Measurements from ENCODE around the gene PPP1R1C.

Gene PPP1R1C

GRCh38 chr2:182064019-182064778 is 78.5 kb downstream of the PPP1R1C start:
- no peak for DNase-seq (ENCODE audit: low spot score)

DNA sequence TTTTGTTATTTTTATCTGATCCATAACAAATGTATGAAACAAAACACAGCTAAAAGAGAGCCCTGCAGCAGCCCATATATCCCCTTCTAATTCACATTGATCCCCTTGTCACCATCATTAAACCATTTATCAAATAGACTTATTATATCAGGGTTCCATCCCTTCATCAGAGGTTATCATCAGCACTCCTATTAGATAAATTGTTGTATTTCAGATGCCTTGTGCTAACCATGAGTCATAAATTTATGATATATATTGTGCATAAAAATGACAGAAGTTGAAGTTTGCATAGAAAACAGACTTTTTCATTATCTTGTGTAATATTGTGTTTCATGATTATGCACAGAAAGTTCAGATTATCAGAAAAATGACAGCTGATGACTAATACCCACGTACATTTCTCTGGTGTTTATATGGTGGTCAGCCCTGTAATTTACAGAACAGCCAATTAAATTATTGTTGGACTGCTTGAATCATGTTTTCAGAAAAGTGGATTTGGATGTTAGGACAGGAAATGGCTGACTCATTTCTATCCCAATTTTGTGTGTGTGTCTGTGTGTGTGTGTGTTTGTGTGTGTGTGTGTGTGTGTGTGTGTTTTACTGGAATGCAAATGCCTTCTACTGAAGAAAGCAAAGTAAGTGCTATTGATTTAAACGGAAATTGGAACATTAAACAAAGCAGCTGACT is 80.9 kb downstream of the PPP1R1C start:
- DNase-seq (ENCODE audit: low spot score): no peak

GRCh38 chr2:182067393-182067792 is 81.7 kb downstream of the PPP1R1C start:
- DNase-seq (ENCODE audit: low spot score): no peak

GRCh38 chr2:182068811-182069210 is 83.2 kb downstream of the PPP1R1C start:
- DNase-seq (ENCODE audit: low spot score): no peak

- DNase-seq (ENCODE audit: low spot score): no peak
These were observed 83.8 kb downstream of the PPP1R1C start for GRCh38 chr2:182069416-182069815.

DNA sequence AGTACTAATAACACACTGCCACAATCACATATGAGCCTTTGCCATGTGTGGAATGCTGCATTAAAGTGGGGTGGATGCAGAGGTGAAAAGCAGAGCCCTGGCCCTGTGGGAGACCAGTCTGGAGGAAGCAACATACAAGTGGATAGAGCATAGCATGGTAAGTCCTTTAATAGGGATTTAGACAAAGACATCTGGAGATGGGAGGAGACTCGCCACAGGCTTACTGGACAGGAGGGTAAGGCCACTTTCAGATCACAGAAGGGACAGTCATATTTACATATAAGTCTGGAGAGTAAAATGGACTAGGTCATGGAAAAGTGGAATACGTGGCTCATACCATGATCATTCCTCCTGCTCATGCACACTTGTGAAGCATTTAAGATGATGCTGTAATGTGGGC is 84.3 kb downstream of the PPP1R1C start:
- no peak for DNase-seq (ENCODE audit: low spot score)

DNA sequence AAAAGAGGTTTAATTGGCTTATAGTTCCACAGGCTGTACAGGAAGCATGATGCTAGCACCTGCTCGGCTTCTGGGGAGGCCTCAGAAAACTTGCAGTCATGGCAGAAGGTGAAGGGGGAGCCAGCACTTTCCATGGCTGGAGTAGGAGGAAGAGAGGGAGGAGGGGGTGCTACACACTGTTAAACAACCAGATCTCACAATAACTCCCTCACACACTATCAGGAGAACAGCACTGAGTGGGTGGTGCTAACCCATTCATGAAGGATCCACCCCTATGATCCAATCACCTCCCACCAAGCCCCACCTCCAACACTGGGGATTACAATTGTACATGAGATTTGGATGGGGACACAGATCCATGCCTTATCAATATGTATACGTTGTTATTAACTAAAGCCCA is 85.1 kb downstream of the PPP1R1C start:
- no peak for DNase-seq (ENCODE audit: low spot score)

DNA sequence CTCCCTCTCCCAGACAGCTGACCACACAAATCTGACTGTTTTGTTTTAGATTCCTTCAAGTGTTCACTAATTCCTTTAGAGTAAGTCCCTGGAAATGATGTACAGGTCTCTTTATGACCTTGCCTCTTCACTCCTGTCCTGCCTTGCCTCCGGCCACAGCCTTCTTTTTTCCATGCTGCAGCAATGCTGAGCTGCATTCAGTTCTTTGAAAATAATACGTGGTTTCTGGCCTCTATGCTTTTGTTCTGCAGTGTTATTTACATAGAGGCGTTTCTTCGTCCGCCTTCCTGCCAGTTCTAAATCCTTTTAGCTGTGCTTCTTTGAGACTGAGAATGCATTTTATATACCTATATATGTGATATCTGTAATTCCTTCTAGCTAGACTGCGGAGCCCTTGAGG is 87.2 kb downstream of the PPP1R1C start:
- DNase-seq (ENCODE audit: low spot score): no peak

- no peak for DNase-seq (ENCODE audit: low spot score)
These were observed 88.0 kb downstream of the PPP1R1C start for GRCh38 chr2:182073613-182074012.

- DNase-seq (ENCODE audit: low spot score): no peak
These were observed 91.4 kb downstream of the PPP1R1C start for GRCh38 chr2:182077023-182077422.

- peak; percentile 64 for DNase-seq (ENCODE audit: low spot score)
These were observed 91.9 kb downstream of the PPP1R1C start for GRCh38 chr2:182077448-182078142.

DNA sequence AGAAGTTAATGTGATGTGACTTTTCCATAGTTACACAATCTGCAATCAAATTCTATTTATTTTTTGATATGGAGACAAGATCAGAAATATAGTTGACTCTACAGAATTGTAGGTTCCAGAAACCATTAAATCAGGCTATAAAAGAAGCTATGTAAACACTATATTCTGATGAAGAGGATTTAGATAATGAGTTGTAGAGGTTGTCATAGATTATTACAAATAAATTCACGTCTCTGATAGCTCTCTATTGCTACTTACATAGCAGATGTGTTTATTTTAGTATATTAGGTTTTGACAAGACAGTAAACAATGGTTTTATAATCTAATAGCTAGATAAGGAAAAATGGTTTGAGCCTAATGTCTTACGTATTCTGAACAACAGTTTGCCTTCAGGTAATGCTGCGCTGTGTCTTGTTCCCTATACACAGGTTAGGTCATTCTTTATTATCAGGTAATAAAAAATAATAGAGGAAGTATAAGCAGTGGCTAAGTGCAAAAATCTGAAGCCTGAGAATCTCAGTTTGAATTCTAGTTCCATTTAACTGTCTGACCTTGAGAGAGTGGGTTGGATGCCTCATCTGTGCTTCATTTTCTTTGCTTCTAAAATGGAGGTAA is 93.4 kb downstream of the PPP1R1C start:
- DNase-seq (ENCODE audit: low spot score): no peak

- DNase-seq (ENCODE audit: low spot score): no peak
These were observed 94.8 kb downstream of the PPP1R1C start for GRCh38 chr2:182080493-182080892.

- no peak for DNase-seq (ENCODE audit: low spot score)
These were observed 96.1 kb downstream of the PPP1R1C start for GRCh38 chr2:182081602-182082260.

DNA sequence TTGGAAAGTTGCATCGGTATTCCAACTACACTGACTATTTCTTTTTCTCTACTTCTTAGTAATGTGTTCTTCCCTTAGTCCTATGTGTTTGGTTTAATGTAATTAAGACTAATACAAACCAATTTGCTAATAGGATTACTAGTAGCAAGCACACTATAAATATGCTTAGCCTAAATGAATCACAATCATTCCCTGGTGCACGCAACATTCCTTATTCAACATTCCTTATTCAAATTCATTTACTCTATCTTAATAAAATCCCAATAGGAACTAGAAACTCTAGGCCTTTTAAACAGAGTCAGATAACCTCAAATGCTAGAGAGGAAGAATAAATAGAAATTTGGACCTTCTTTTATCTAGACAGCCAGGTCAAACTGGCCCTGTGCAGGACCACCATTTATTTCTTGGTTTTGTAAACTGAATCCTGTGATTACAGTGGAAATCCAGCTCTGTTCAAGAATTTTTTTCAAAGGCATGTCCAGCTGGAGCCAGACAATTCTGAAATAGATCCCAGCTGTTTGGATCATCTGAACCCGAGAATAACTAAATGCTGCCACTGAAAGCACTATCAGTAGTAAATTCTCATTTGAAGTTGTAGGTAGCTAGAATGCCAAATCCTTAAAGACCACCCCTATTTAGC is 103.1 kb downstream of the PPP1R1C start:
- DNase-seq (ENCODE audit: low spot score): no peak

DNA sequence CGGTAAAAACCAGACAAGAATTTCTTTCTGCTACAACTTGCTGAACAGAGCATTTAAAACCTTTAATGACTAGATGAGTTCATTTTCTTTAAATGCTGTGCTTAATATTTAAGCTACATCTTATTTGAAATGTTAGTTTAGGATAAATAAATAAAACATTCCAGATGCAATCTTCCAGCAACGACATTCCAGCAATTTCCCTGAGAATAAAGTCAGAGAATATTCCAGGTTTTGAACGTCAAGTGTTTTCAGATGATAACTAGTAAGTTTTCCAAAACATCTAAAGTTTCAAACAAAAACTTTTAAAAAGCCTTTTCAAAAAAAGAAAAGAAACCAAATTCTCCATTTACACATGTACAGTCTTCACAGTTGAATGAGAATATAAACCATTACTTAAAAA is 104.8 kb downstream of the PPP1R1C start:
- no peak for DNase-seq (ENCODE audit: low spot score)

DNA sequence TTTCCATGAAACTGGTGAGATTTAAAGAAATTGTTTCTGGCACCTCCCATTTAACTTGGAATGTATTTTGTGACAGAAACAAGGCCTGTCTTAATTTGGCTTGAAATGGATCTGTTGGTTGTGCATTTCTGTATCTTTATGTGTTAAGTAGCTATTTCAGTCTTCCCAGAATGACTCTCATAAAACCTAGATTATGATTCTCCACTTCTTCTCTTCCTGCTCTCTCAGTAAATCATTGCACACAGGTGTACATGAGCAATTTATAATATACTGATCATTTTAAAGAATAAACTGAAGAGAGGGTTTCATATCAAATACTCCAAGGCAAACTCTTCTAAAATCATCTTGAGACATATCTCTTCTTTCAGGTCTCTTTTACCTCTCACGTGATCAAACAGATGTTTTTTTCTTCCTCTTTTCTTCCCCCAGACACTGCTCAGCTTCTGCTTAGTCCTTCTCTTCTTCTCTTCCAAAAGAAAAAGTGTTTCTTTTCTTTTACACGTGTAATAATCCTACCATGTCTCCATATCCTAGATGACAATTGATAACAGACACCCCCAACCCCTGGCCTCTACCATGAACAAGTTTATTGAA is 112.0 kb downstream of the PPP1R1C start:
- no peak for DNase-seq (ENCODE audit: low spot score)

DNA sequence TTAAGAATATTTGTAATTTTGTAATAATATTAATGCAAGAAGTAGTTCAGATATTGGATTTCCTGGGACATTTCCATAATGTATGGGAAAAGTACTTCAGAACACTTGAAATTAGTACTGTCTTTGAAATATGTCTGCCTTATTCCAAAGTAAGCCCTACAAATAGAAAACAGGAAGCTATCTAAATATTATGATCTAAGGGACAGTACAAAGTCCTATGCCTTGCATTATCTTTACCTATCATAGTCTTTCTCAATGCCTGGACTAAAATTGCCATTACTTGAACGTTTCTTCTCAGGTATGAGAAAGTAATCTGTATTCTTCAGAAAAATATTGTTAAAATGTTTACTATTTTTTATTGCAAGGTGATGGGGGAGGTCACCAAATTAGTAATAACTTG is 113.0 kb downstream of the PPP1R1C start:
- DNase-seq (ENCODE audit: low spot score): no peak

DNA sequence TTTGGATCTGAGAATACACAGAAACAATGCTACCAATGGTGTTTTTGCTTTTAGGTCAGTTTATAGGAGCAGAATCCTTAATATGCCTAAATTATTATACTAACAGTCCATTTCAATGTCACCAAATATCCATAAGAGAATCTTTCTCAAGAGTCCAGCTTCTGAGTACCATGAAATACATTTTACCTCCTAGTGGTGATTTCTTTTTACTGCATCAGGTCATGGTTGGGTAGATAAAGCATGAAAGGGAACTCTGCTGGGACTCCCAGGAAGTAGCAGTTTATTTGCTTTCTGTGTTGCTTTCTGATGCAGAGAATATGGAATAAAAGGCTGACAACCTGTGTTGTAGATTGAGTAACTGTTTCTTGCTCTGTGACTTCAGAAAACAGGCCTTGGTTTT is 115.6 kb downstream of the PPP1R1C start:
- DNase-seq (ENCODE audit: low spot score): no peak

DNA sequence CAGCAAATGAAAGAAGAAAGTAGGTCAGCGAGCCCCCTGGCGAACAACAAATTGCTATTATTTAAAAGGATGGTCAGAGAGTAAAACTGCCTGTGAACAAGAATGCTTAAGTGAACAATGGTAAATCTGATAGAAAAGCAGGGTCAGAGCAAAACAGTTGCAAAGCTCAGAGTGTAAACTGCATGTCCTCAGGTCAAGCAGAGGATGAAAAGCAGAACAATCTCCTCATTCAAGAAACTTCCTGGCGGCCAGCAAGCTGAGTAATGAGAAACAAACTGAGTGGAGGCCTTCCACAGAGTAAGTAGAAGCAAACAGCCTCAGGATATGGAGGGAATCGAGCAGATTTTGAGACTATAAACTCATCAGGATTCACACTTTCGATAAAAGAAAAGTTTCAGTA is 117.9 kb downstream of the PPP1R1C start:
- peak; percentile 29 for DNase-seq (ENCODE audit: low spot score)

- DNase-seq (ENCODE audit: low spot score): no peak
These were observed 124.7 kb downstream of the PPP1R1C start for GRCh38 chr2:182110347-182110746.
